BJ (cell line): ENCODE results near the gene UCMA. TPM values are rescaled to one million over a fixed set of nuclear protein-coding genes. Genes with fewer than 3 reads are reported as not detected.

Experiments
- CTCF ChIA-PET: fragments of 350-600 bp; formaldehyde crosslinking; extraction: SDS; loops from one replicate; lab custom pipeline; 2021; ENCODE audit warnings: antibody characterized with exemption, inconsistent platforms; lab: Yijun Ruan, JAX
- POLR2A ChIA-PET: fragments of 300-600 bp; sonication (Branson Sonifier 250); formaldehyde crosslinking; extraction: SDS; loops from one replicate; lab custom pipeline; 2021; ENCODE audit warnings: antibody characterized with exemption; lab: Charles Lee
- DNase-seq: peaks from one replicate; pipeline ENCODE4 v3.0.0-alpha.2; 2011; ENCODE audit warnings: low read depth
- H3K27me3 ChIP-seq: 2 replicates; pipeline ENCODE4 v1.6.0; 2011; ENCODE audit warnings: low read length; ENCODE audit not compliant: control insufficient read depth, insufficient read depth
- H3K36me3 ChIP-seq: 2 replicates; pipeline ENCODE4 v1.5.1; 2011; ENCODE audit warnings: low read length; ENCODE audit not compliant: control insufficient read depth, insufficient read depth
- H3K4me3 ChIP-seq: 2 replicates; pipeline ENCODE4 v1.5.1; 2011; ENCODE audit warnings: low read depth, mild to moderate bottlenecking, control low read depth, low read length
- polyA plus RNA-seq: library from polyadenylated mRNA; depleted of rRNA; stranded (reverse); fragments of >200 nt; gene quantifications from 2 replicates; pipeline ENCODE4 v1.2.3, GENCODE V29; 2011
- TF ChIP-seq, protein P1 (sequence below): IDR thresholded peaks from 2 replicates; pipeline ENCODE4 v1.5.1; 2011; ENCODE audit warnings: low read depth, mild to moderate bottlenecking, control low read depth, inconsistent platforms, low read length, moderate library complexity; ENCODE audit not compliant: insufficient read depth

Gene UCMA
- polyA plus RNA-seq, 1 experiment: not detected

DNA sequence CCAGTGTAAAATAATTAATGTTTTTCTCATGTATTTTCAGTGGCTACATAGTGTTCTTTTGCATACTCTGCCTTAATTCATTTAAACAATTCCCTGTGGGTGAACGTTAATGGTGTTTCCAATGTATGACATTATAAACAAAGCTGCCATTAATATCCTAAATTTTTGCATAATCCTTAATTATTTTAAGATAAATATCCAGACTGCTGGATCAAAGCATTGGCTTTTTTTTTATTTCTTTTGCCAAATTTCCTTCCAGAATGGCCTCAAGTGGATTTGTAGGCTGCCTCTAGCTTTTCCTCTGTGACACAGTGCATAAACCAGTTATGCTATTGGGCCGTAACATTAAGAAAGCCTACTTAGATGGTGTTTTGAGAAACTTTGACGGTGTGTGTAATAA is 43.4 kb downstream of the UCMA start:
- no peak overlapping the region for H3K4me3 ChIP-seq
- no peaks in the 10 kb centered on the region for H3K27me3 ChIP-seq
- no peaks in the 10 kb centered on the region for H3K36me3 ChIP-seq
- no peak for DNase-seq
- ChIA-PET CTCF (interaction anchor here (0.6 kb wide), 1 partner anchor 366 kb away, joined by 5 read pairs; no protein-coding TSS in a partner anchor), POLR2A (no interaction called here)
- TF ChIP-seq, protein P1, sequence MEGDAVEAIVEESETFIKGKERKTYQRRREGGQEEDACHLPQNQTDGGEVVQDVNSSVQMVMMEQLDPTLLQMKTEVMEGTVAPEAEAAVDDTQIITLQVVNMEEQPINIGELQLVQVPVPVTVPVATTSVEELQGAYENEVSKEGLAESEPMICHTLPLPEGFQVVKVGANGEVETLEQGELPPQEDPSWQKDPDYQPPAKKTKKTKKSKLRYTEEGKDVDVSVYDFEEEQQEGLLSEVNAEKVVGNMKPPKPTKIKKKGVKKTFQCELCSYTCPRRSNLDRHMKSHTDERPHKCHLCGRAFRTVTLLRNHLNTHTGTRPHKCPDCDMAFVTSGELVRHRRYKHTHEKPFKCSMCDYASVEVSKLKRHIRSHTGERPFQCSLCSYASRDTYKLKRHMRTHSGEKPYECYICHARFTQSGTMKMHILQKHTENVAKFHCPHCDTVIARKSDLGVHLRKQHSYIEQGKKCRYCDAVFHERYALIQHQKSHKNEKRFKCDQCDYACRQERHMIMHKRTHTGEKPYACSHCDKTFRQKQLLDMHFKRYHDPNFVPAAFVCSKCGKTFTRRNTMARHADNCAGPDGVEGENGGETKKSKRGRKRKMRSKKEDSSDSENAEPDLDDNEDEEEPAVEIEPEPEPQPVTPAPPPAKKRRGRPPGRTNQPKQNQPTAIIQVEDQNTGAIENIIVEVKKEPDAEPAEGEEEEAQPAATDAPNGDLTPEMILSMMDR: no peak

DNA sequence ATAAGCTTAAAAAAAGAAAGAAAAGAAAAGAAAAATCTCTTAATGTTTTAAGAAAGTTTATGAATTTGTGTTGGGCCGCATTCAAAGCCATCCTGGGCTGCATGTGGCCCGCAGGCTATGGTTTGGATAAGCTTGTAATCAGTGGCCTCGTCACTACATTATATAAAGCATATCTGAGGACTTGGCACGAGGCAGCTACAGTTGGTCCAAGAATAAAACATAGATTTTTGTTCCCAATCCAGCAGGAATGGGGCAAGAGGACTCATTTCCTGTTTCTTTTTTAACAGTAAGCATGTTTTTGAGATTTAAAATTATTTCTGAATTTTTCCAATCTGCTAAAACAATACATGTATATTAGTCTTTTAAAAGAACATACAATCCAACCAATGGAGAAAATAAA is 44.2 kb downstream of the UCMA start:
- CTCF ChIA-PET: no interaction called here
- Histone ChIP-seq H3K36me3 (peaks cover under 1% of the 10 kb centered on the region), H3K27me3 (no peaks in the 10 kb centered on the region), H3K4me3 (no peak overlapping the region)
- no peak for DNase-seq
- TF ChIP-seq, protein P1: no peak
- POLR2A ChIA-PET: no interaction called here

DNA sequence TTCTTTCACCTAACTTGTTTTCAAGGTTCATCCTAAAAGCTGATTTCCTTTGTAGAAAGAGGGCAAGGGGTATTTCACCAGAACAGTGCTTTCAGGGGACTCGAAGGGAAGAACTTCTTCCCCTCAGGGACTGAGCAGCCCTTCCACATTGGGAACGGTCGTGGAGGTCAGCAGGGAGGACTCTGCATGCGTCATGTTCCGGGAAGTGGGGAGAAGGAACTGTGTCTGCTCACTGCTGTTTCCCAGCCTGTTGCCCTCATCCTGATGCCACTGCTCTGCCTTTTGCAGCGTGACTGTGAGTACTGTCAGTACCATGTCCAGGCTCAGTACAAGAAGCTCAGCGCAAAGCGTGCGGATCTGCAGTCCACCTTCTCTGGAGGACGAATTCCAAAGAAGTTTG is 45.6 kb downstream of the UCMA start:
- DNase-seq: no peak
- peaks cover 2% of the 10 kb centered on the region for H3K36me3 ChIP-seq
- no peak overlapping the region for H3K4me3 ChIP-seq
- CTCF ChIA-PET: no interaction called here
- POLR2A ChIA-PET: no interaction called here
- TF ChIP-seq, protein P1: no peak
- no peaks in the 10 kb centered on the region for H3K27me3 ChIP-seq

DNA sequence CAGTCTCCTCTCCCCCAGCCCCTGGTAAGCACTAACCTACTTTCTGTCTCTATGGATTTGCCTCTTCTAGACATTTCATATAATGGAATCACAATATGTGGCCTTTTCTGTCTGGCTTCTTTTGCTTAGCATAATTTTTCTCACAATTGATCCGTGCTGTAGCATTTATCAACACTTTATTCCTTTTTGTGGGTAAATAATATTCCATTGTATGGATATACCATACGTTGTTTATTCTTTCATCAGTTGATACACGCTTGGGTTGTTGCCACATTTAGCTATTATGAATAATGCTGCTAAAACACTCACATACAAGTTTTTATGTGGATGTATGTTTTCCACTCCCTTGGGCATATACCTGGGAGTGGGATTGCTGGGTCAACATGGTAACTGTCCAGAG is 47.0 kb downstream of the UCMA start:
- no peak for DNase-seq
- H3K36me3 ChIP-seq: peaks cover 2% of the 10 kb centered on the region
- no peak overlapping the region for H3K4me3 ChIP-seq
- ChIA-PET CTCF (no interaction called here), POLR2A (no interaction called here)
- TF ChIP-seq, protein P1: no peak
- no peaks in the 10 kb centered on the region for H3K27me3 ChIP-seq

DNA sequence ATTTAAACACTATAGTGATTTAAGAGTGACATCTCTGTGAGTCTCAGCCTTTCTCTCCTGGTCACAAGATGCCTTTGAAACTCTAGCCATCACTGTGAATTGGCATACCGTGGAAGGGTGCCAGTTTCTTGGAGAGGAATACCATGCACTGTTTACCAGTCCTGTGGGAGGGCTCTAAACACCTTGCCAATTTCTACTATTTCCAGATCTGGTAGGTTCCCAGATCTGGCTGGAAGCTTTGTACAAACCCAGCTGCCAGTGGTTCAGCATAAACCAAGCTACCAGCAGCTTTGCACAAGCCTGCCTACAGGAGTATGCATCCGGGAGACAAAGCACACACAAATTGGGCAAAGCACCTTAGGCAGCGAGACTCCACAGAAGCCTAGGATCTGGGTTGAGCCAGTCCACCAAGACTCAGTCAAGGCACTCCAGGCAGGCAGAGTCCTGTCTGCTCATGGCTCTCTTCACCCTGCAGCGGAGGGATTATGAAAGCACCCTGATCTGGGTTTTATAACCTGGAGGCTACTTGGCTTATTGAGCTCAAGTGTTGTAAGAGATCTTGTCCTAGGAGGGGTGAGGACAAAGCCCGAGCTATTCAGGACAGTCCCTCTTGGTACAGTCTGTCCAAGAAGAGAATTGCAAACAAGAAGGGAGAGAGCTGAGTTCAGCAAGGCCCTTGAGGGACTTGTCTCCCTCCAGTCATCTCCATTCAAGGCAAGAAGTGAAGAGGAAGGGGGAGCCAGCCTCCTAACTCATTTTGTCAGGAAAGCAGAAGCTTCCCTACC is 49.3 kb downstream of the UCMA start:
- no peak for DNase-seq
- Histone ChIP-seq H3K27me3 (no peaks in the 10 kb centered on the region), H3K4me3 (no peak overlapping the region), H3K36me3 (peaks cover 2% of the 10 kb centered on the region)
- ChIA-PET CTCF (interaction anchor here (0.6 to 1.3 kb wide), 5 partner anchors 10 to 591 kb away, joined by 3 to 4 read pairs (median 3); no protein-coding TSS in a partner anchor), POLR2A (no interaction called here)
- TF ChIP-seq, protein P1: no peak
